C4-2B (cell line): ENCODE measurements around the gene SYNE2.

Experiments used
- H3K27ac ChIP-seq: fragments of 450-650 bp; 2 replicates; pipeline ENCODE4 v1.5.1; 2017
- ZFX ChIP-seq: fragments of 450-650 bp; IDR thresholded peaks from 2 replicates; pipeline ENCODE4 v1.6.1; 2017
- TF ChIP-seq, protein P1 (sequence below): fragments of 450-650 bp; conservative IDR thresholded peaks from 2 replicates; pipeline ENCODE4 v1.5.1; 2017; ENCODE audit warnings: mild to moderate bottlenecking

SYNE2 gene

DNA sequence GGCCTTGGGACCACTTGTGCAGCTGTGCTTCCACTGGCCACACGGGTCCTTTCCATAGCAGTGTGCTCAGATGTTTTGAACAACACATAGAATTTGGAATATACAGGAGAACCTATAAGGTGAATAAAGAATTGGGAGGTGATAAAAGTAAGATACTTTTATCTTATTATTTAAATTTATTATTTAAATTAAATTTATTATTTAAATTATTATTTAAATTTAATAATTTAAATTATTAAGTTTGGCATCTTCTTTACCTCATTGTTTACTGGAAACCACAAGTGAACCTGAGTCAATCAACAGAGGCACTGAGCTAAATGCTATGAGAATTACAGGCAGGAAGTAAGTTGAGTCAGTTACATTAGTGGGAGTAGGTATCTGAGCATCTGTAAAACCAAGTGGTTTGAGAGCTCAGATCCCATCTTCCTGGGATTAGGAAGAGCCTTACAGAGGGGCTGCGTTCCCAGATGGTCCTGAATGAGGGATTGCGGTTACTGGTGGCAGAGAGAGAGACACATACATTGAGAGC, 338.2 kb downstream of the SYNE2 start:
- TF ChIP-seq, protein P1, sequence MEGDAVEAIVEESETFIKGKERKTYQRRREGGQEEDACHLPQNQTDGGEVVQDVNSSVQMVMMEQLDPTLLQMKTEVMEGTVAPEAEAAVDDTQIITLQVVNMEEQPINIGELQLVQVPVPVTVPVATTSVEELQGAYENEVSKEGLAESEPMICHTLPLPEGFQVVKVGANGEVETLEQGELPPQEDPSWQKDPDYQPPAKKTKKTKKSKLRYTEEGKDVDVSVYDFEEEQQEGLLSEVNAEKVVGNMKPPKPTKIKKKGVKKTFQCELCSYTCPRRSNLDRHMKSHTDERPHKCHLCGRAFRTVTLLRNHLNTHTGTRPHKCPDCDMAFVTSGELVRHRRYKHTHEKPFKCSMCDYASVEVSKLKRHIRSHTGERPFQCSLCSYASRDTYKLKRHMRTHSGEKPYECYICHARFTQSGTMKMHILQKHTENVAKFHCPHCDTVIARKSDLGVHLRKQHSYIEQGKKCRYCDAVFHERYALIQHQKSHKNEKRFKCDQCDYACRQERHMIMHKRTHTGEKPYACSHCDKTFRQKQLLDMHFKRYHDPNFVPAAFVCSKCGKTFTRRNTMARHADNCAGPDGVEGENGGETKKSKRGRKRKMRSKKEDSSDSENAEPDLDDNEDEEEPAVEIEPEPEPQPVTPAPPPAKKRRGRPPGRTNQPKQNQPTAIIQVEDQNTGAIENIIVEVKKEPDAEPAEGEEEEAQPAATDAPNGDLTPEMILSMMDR: no peak
- TF ChIP-seq ZFX: no peak
- H3K27ac ChIP-seq: no peak overlapping the region

DNA sequence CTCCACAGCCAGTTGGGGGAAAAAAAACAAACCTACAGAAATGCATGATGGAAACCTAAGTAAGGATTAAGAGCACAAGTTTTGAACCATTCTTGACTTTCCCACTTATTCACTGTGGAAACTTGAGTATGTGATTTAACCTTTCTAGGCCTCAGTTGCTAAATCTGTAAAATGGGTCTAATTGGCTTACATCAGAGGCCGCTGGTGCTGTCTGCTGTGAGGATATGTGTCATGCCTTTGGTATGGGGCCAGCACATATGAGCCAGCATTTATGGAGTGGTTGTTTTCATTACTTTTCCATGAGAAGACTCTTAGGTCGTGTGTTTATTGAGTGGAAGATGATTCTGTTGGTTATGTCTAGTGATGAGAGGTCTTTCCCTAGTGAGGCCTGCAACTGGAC, 339.0 kb downstream of the SYNE2 start:
- no peak for TF ChIP-seq ZFX
- TF ChIP-seq, protein P1: no peak
- H3K27ac ChIP-seq: no peak overlapping the region

DNA sequence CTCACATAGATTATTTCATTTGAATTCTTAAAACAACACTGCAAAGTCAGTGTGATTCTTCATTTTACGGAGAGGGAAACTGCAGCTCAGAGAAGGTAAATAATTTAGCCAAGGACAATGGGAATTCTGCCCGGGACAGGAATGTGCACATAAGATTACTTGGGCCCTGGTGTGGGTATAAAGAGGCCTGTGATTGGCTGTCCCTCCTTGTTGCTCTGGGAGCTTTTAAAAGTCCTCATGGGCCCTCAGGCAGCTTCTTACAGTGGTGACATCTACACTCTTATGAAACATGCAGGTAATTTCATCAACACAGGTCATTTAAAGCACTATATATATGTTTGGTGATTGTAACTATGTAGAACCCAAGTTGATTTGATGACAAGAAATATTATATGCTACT, 341.0 kb downstream of the SYNE2 start:
- no peak overlapping the region for H3K27ac ChIP-seq
- TF ChIP-seq ZFX: no peak
- TF ChIP-seq, protein P1: no peak

DNA sequence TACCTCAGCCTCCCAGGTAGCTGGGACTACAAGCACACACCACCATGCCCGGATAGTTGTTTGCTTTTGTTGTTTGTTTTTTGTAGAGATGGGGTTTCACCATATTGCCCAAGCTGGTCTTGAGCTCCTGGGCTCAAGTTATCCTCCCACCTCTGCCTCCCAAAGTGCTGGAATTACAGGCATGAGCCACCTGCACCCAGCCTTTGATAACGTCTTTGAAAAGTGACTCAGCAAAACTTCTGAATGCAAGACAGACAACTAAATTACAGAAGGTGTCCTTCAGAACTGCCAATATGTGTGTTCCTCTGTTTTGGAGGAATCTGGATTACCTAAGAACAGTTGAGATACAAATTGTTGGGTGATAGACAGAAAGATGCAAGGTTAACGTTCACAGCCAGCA, 341.6 kb downstream of the SYNE2 start:
- TF ChIP-seq, protein P1: no peak
- no peak for TF ChIP-seq ZFX
- no peak overlapping the region; the same call in 1 of the 2 replicates for H3K27ac ChIP-seq

DNA sequence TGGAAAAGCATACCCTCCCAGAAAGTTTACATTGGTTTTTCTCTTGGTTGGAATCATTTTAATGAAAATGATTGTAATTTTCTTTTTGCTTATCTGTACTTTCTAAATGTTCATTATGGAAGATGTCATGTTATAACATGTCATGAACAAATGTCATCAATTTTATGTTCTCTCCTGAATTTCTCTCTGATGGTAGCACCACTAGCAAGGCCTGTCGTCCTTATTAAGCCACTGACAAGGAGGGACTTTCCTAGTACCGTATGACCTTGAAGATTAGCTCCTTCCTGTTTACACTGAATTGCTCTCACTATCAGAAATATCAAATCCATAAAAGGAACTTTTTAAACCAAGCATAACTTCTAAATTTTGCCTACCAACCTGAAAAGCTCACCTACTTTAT, 342.4 kb downstream of the SYNE2 start:
- no peak overlapping the region for H3K27ac ChIP-seq
- TF ChIP-seq, protein P1: no peak
- no peak for TF ChIP-seq ZFX

DNA sequence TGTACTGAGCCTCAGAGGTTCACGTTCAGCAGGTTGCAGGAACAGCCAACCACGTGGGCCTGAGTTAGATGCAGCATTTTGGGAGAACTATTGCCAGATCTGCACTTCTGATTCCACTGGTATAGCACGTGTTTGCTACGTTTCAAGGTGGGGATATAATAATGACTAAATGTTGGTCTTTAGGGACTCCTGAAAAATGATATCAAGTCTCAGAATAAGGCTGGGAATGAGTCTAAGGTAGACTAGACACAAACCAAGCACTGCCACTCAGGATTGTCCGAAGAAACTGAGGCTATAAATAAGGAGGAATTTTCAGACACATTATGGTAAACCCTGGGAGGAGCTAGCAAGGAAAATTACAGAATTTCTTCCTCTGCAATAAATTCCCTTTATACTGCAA, 343.3 kb downstream of the SYNE2 start:
- no peak overlapping the region for H3K27ac ChIP-seq

DNA sequence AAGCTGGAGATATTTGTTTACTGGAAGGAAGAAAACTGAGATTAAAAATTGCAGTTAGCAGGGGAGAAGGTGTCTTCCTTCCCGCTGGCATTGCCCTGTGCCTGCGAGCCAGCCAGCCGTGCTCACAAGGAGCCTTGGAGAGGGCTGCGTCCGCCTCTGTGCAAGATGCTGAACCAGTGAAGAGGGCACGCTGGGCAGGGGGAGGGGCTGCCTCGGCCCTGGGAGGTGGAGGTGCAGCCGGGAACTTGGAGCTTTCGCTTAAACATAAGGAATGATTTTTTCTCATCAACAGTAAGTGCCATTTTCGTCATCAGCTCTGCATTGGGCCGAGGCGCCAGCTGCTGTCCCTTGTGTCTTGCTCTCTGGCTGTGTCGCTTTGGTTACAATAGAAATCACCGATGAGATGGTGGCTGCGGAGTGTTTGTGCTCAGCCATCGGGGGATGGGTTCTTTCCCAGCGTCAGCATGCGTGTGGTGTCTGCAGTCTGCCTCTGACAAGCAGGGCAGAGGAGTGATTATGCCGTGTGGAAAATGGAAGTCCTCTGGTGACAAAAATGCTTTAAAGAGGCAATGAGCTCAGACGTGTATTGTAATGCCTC, 344.1 kb downstream of the SYNE2 start:
- no peak overlapping the region for H3K27ac ChIP-seq
- TF ChIP-seq ZFX: no peak
- TF ChIP-seq, protein P1: no peak

More for the DNA sequence above, 343.3 kb downstream of the SYNE2 start:
- TF ChIP-seq, protein P1: no peak
- TF ChIP-seq ZFX: no peak
